AG04449 (cell line): ENCODE measurements around the gene SLX4IP.
A peak's percentile ranks its signal among the peaks of the same experiment; 100 is the strongest.

ENCODE experiments used
- CTCF ChIA-PET: fragments of 350-600 bp; formaldehyde crosslinking; extraction: SDS; loops from one replicate; lab custom pipeline; 2021; ENCODE audit warnings: antibody characterized with exemption; lab: Yijun Ruan, JAX
- POLR2A ChIA-PET: fragments of 400-600, 350-600 bp; formaldehyde crosslinking; extraction: SDS; loops from one replicate; lab custom pipeline; 2020; ENCODE audit warnings: antibody characterized with exemption, inconsistent platforms; lab: Yijun Ruan, JAX
- DNase-seq: peaks from one replicate; pipeline ENCODE4 v3.0.0-alpha.2; 2010; ENCODE audit warnings: low read depth, low spot score
- H3K4me3 ChIP-seq: 2 replicates; pipeline ENCODE4 v1.5.1; 2011; ENCODE audit warnings: low read depth, mild to moderate bottlenecking, control low read depth, low read length
- CTCF ChIP-seq: IDR thresholded peaks from one replicate; pipeline ENCODE4 v1.5.1; 2011; ENCODE audit warnings: mild to moderate bottlenecking, moderate library complexity, low read length, control low read depth, inconsistent platforms; ENCODE audit not compliant: insufficient read depth; ENCODE audit errors: missing control alignments

The SLX4IP gene

DNA sequence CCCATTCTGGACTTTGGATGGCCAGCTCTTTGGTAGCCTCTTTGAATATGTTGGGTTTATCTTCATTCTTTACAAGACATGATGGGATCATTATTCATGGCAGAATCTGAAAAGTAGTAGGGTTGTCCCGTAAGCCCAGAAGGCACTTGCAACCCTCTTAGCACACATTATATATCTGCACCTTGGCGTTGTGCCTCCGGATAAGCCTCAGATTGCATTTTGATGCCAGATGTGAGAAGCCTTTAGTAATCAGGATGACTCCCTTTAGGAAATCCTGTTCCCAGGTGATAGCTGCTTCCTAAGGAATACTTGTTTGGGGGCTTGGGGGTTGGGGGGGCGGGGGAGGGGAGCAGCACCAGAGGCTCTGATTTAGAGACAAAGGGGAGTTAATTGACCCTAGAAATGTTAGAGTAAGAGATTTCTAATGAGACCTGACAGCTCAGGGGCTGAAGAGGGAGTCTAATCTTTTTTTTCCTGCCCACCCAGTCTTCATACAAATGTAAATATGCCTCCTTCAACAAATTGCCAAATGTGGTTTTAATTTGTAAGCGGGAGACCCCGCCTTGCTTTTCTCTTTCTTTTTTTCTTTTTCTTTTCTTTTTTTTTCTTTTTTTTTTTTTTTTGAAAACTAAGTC is 183.6 kb downstream of the SLX4IP start:
- TF ChIP-seq CTCF = no peak
- CTCF ChIA-PET = interaction anchor here (1.5 to 2.0 kb wide), 2 partner anchors 10 to 53 kb away, joined by 5 to 6 read pairs; no protein-coding TSS in a partner anchor
- POLR2A ChIA-PET = no interaction called here
- DNase-seq = no peak
- H3K4me3 ChIP-seq = no peak overlapping the region

- POLR2A ChIA-PET = no interaction called here
- CTCF ChIA-PET = interaction anchor here (0.8 to 2.0 kb wide), 2 partner anchors 8 to 52 kb away, joined by 5 read pairs; no protein-coding TSS in a partner anchor
- TF ChIP-seq CTCF = no peak
- DNase-seq = peak; percentile 88
- H3K4me3 ChIP-seq = no peak overlapping the region
Measured at GRCh38 chr20:10619427-10619826, 184.3 kb downstream of the SLX4IP start.

- no peak for DNase-seq
- CTCF ChIA-PET = interaction anchor here (0.9 to 1.7 kb wide), 4 partner anchors 10 to 17 kb away, joined by 3 to 7 read pairs (median 4); no protein-coding TSS in a partner anchor
- POLR2A ChIA-PET = no interaction called here
- no peak for TF ChIP-seq CTCF
- H3K4me3 ChIP-seq = no peak overlapping the region
Measured at GRCh38 chr20:10621149-10621548, 186.0 kb downstream of the SLX4IP start.

DNA sequence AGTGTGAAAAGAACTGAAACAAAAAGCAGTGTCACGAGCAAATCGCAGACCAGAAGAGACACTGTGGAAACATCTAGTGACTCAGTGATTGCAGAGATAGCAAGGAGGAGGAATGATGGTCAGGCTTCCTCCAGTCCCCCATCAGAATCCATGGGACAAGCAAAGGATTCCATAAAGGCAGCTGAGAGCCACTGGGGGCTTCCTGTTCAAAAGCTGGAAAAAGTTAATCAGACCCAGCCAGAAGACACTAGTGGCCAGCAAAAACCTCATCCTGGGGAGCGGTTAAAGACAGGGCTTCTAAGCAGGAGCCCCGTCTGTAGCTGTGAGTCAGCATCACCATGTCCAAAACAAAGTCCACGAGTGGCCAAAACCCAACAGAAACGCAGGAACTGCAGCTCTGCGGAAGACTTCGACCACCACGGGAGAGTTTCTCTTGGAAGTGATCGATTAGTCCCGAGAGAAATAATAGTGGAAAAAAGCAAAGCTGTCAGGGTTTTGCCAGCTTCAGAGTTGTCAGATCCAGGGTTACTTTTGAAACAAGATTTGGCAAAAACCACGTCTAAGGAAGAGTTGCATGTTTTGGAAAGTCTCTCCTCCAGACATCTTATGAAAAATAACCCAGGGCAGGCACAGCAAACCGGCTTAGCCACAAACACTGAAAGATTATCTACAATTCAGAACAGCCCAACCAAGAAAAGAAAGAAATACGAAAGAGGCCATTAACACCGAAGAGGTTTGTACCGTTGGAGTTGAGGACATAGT is 187.7 kb downstream of the SLX4IP start:
- ChIA-PET CTCF (interaction anchor here (1.0 to 1.6 kb wide), 5 partner anchors 14 to 582 kb away, joined by 3 to 4 read pairs (median 3); no protein-coding TSS in a partner anchor), POLR2A (interaction anchor here (1.1 kb wide), 2 partner anchors 13 to 18 kb away, joined by 3 read pairs; no protein-coding TSS in a partner anchor)
- H3K4me3 ChIP-seq = no peak overlapping the region
- no peak for DNase-seq
- TF ChIP-seq CTCF = no peak

DNA sequence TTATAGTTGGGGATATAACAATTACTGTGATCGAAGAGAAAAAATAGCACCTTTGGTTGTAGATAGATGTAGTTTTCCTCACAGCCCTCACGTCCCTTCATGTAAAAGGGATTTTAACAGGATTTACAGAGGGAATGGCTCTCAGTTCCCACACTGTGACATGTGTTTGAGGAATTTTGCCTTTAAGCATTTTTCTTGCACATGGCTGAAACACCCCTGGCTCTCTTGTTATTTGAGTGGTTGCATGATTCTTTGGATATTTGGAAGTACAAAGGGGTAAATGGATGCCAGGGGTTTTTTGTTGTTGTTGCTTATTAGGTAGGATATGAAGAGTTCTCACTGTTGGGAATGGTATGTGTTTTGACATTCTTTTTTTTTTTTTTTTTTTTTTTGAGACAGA is 190.5 kb downstream of the SLX4IP start:
- CTCF ChIA-PET = interaction anchor here (1.1 kb wide), 1 partner anchor 8 kb away, joined by 3 read pairs; no protein-coding TSS in a partner anchor
- TF ChIP-seq CTCF = no peak
- DNase-seq = no peak
- POLR2A ChIA-PET = interaction anchor here (0.6 kb wide), 1 partner anchor 17 kb away, joined by 3 read pairs; no protein-coding TSS in a partner anchor
- no peak overlapping the region for H3K4me3 ChIP-seq

- no peak for TF ChIP-seq CTCF
- no peak for DNase-seq
- ChIA-PET CTCF (no interaction called here), POLR2A (no interaction called here)
- H3K4me3 ChIP-seq = no peak overlapping the region
Measured at GRCh38 chr20:10626896-10627295, 191.8 kb downstream of the SLX4IP start.
